DOHH2 (cell line): ENCODE measurements around the gene SMAD4.

Experiments
- CTCF ChIP-seq: fragments of 200-600 bp; sonication (generic); IDR thresholded peaks from one replicate; pipeline ENCODE4 v1.5.1; 2014; ENCODE audit warnings: antibody characterized with exemption, mild to moderate bottlenecking, low read depth, low read length; ENCODE audit not compliant: poor library complexity, severe bottlenecking
- EZH2phosphoT487 ChIP-seq: fragments of 200-600 bp; sonication (generic); IDR thresholded peaks from 2 replicates; pipeline ENCODE4 v1.6.1; 2017; ENCODE audit warnings: borderline replicate concordance, mild to moderate bottlenecking, antibody characterized with exemption, low read length, moderate library complexity, mixed read lengths

GRCh38 chr18:51051105-51051712 lies 21.2 kb downstream of the SMAD4 start:
- TF ChIP-seq CTCF (peak; percentile 89), EZH2phosphoT487 (no peak)
